Nephron progenitor cell (in vitro differentiated cells): ENCODE results near the gene CCDC24.

ENCODE experiments used
- DNase-seq: peaks from one replicate; pipeline ENCODE4 v3.0.0; 2021
- H3K27ac Mint-ChIP-seq: 2 replicates; pipeline ENCODE4 v1.8.0; 2021; ENCODE audit warnings: mild to moderate bottlenecking, moderate library complexity, mixed read lengths
- H3K27me3 Mint-ChIP-seq: 2 replicates; pipeline ENCODE4 v1.8.0; 2021; ENCODE audit warnings: mild to moderate bottlenecking, low read depth, mixed read lengths; ENCODE audit not compliant: poor library complexity
- H3K36me3 Mint-ChIP-seq: 2 replicates; pipeline ENCODE4 v1.8.0; 2021; ENCODE audit warnings: low read depth, mixed read lengths
- H3K4me1 Mint-ChIP-seq: 2 replicates; pipeline ENCODE4 v1.8.0; 2021; ENCODE audit warnings: mixed read lengths
- H3K4me3 Mint-ChIP-seq: 2 replicates; pipeline ENCODE4 v1.8.0; 2021; ENCODE audit warnings: mild to moderate bottlenecking, moderate library complexity, mixed read lengths
- H3K9me3 Mint-ChIP-seq: 2 replicates; pipeline ENCODE4 v1.8.0; 2021; ENCODE audit warnings: mild to moderate bottlenecking, moderate library complexity, mixed read lengths
- CTCF ChIP-seq: fragments of 200-600 bp; sonication (generic); IDR thresholded peaks from 2 replicates; pipeline ENCODE4 v1.5.0; 2021; ENCODE audit warnings: antibody characterized with exemption

Gene CCDC24

GRCh38 chr1:44035726-44036408 lies 44.5 kb downstream of the CCDC24 start:
- Mint-ChIP-seq H3K27ac (no peak overlapping the region), H3K36me3 (no peaks in the 10 kb centered on the region), H3K27me3 (peaks cover 5% of the 10 kb centered on the region), H3K4me3 (no peak overlapping the region), H3K4me1 (peaks cover 60% of the 10 kb centered on the region), H3K9me3 (no peaks in the 10 kb centered on the region)
- no peak for TF ChIP-seq CTCF
- no peak for DNase-seq

GRCh38 chr1:44036409-44037139 lies 45.2 kb downstream of the CCDC24 start:
- H3K36me3 Mint-ChIP-seq = no peaks in the 10 kb centered on the region
- no peaks in the 10 kb centered on the region for H3K9me3 Mint-ChIP-seq
- H3K4me3 Mint-ChIP-seq = no peak overlapping the region
- TF ChIP-seq CTCF = peak; percentile 74
- DNase-seq = peak; percentile 72
- H3K4me1 Mint-ChIP-seq = peaks cover 58% of the 10 kb centered on the region
- peak overlapping the region; percentile 84 for H3K27ac Mint-ChIP-seq
- H3K27me3 Mint-ChIP-seq = peaks cover 4% of the 10 kb centered on the region

GRCh38 chr1:44037154-44037553 lies 45.8 kb downstream of the CCDC24 start:
- no peak for TF ChIP-seq CTCF
- Mint-ChIP-seq H3K4me1 (peaks cover 52% of the 10 kb centered on the region), H3K9me3 (no peaks in the 10 kb centered on the region), H3K27ac (peak overlapping the region; percentile 84), H3K36me3 (no peaks in the 10 kb centered on the region), H3K4me3 (peak overlapping the region; percentile 10), H3K27me3 (no peaks in the 10 kb centered on the region)
- peak; percentile 53 for DNase-seq

- H3K9me3 Mint-ChIP-seq = no peaks in the 10 kb centered on the region
- no peak for TF ChIP-seq CTCF
- H3K27ac Mint-ChIP-seq = no peak overlapping the region
- DNase-seq = no peak
- H3K4me1 Mint-ChIP-seq = peaks cover 46% of the 10 kb centered on the region
- H3K36me3 Mint-ChIP-seq = no peaks in the 10 kb centered on the region
- H3K27me3 Mint-ChIP-seq = peaks cover 5% of the 10 kb centered on the region
- no peak overlapping the region for H3K4me3 Mint-ChIP-seq
Observed at GRCh38 chr1:44038876-44039657, 47.7 kb downstream of the CCDC24 start.

GRCh38 chr1:44040418-44040817 lies 49.0 kb downstream of the CCDC24 start:
- no peak for DNase-seq

More at GRCh38 chr1:44040418-44040817, 49.0 kb downstream of the CCDC24 start:
- Mint-ChIP-seq H3K4me1 (peaks cover 43% of the 10 kb centered on the region), H3K36me3 (no peaks in the 10 kb centered on the region), H3K9me3 (no peaks in the 10 kb centered on the region), H3K27ac (no peak overlapping the region), H3K4me3 (no peak overlapping the region), H3K27me3 (peaks cover 9% of the 10 kb centered on the region)
- no peak for TF ChIP-seq CTCF
